GM18517 (cell line): ENCODE results near the gene ABCC11.

Source experiments
- ATAC-seq: cut with Tn5 transposase; IDR thresholded peaks from one replicate; pipeline ENCODE4 v1.9.1; 2021; ENCODE audit warnings: mild to moderate bottlenecking, moderate library complexity; ENCODE audit not compliant: unreplicated experiment

The ABCC11 gene

GRCh38 chr16:48164907-48165715 lies 82.2 kb downstream of the ABCC11 start:
- ATAC-seq, result peak; percentile 84

DNA sequence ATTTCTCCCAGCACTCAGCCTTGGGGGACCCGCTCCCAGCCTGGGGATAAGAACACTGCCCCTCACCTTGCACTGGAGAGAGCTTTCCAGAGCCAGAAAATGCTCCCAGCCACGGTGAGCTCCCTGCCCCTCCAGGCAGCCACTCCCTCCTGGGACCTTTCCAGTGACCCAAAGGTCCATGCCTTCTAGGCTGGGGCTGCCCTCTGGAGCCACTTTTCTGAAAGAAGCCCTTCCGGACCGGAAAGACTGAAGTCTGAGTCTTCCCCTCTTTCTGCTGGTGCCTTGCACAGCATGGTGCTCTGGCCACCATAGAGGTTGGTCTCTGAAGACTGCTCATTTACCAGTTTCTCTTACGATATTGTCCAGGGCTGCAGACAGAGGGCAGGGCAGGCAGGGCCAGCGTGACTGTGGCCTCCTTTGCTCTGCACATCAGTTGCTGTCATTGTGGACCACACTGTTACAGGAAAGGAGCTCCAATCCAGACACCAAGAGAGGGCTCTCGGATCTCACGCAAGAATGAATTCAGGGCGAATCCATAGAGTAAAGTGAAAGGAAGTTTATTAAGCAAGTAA lies 84.4 kb downstream of the ABCC11 start:
- no peak for ATAC-seq

- ATAC-seq, result no peak
Measured at GRCh38 chr16:48161906-48162305, 85.4 kb downstream of the ABCC11 start.

GRCh38 chr16:48160575-48160974 lies 86.8 kb downstream of the ABCC11 start:
- ATAC-seq, result no peak

- ATAC-seq, result peak; percentile 79
Measured at GRCh38 chr16:48158296-48158695, 89.0 kb downstream of the ABCC11 start.

DNA sequence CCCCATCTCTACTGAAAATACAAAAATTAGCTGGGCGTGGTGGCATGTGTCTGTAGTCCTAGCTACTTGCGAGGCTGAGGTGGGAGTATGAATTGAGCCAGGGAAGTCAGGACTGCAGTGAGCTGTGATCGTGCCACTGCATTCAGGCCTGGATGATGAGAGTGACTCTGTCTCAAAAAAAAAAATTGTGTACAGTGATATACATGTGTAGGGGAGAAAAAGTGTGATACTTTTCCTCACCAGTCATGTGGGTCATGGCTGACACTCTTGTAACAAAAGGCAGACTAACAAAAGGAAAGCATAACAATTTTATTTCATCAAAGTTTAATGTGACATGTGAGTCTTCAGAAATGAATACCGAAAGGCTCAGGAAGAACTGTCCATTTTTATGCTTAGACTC lies 89.5 kb downstream of the ABCC11 start:
- peak; percentile 12 for ATAC-seq

- ATAC-seq, result no peak
Measured at GRCh38 chr16:48157302-48157701, 90.0 kb downstream of the ABCC11 start.

GRCh38 chr16:48156790-48157209 lies 90.5 kb downstream of the ABCC11 start:
- ATAC-seq, result peak; percentile 48

DNA sequence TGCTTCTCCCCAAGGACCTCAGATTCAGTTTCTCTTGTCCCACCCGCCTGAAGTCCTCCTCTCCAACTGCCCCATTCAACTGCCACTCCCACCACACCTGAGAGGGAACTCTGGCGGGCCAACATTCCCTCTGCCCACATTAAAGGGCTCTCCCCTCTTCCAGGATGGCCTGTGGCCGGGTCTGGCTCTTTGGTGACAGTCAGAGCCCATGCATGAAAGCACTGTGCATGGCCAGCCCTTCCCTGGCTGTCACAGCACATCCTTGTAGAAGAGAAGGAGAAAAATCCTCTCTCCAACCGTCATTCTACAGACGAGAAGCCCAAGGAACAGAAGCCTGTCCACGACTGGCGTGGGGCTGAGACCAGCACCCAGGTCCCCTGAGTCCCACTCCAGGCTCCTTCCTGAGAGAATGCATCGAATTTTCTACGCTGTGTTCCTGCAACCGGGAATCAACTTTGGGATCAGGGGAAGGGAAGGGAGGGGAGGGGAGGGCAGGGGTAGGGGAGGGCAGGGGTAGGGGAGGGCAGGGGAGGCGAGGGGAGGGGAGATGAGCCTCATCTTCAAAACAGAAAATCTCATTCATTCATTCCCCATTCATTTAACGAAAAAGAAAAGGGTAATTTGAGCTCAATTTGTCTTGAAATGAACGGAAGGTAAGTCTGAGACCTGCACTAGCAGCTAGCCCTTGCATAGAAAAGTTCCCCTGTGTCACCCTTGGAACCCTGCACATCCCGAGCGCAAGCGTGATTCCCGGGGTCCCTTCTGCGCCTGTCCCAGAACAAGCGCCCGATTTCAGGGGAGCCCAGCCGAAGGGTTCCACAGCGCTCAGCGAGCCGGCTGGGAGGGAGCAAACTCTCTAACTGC lies 91.2 kb downstream of the ABCC11 start, which contains the start of gene ABCC12:
Gene ABCC12, minus strand, starts transcription at position 68 of the 864 bp plus-strand sequence. CDS start 9,569 bp downstream, outside the sequence.
- no peak for ATAC-seq

- no peak for ATAC-seq
Measured at GRCh38 chr16:48153774-48154173, 93.6 kb downstream of the ABCC11 start.

DNA sequence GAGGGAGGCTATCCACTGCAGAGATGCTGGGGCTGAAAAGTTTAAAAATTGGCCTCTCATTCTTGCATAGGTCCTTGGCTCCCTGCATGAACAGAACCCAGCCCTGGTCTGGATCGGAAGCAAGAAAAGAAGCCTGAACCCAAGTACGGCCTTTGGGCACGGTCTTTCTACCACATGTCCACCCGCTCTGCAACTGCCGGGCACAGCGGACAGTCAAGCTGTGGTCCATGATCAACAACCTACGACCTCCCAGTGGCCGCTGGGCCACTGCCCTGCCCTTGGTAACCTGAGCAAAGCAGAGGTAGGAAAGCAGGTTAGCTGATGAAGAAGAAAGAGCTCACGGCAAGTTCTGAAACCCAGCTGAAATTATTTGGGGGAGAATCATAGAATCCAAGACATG lies 95.1 kb downstream of the ABCC11 start:
- no peak for ATAC-seq

GRCh38 chr16:48150707-48151106 lies 96.6 kb downstream of the ABCC11 start:
- no peak for ATAC-seq

DNA sequence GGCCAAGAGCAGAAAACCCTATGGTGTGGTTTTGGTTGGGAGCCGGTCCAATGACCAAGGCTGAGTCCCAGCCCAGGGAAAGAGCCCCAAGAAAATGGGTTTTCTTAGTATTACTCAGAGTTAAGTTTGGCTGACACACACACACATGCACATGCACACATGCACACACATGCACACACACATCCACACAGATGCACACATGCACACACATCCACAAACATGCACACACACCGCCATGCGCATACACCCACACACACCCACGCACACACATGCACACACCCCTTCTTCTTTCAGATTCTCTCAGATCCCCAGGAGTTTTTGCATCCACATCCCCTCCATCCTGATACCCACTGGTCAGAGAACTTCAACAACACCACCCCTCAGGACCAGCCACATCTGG lies 100.6 kb downstream of the ABCC11 start:
- no peak for ATAC-seq

DNA sequence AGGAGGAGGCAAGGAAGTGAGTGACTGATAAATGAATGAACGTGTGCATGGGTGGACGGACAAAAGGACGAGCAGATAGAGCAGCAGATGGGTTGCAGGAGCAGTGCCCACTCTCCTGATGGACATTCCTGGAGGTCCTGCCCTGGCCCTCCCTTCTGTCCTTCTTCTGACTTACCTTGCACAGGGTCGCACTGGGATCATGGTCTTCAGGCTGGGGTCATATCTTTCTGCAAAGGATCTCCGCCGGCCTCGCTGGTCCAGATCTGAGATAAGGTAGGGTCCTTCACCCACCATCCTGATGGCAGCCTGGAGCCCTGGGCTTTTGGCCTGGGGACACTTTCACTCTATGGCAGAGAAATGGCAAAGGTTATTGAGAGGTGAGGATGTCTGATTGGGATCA lies 101.2 kb downstream of the ABCC11 start:
- ATAC-seq, result no peak

DNA sequence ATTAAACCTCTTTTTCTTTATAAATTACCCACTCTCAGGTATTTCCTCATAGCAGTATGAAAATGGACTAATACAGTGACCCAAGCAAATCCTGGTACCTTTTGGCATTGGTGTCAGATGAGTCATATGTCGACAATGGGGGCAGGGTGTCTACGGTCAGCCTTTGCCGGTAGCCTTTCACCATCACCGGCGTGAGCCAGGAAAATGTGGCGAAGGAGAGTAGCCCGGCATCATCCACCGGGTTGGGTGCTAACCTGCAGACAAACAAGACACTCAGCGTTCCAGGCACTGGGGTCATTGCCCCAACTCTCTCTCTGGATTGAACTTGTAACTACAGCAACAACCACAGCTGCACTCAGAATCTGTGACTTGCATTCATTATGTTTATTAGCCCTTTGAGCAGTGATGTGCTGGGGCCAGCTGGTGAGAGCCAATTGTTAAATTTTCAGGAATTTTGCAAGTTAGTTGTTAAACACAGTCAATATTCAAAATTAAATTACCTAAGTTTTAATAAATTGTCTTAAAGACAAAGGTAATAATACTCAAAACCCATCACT lies 103.4 kb downstream of the ABCC11 start:
- no peak for ATAC-seq

GRCh38 chr16:48140821-48141220 lies 106.5 kb downstream of the ABCC11 start:
- ATAC-seq, result no peak

DNA sequence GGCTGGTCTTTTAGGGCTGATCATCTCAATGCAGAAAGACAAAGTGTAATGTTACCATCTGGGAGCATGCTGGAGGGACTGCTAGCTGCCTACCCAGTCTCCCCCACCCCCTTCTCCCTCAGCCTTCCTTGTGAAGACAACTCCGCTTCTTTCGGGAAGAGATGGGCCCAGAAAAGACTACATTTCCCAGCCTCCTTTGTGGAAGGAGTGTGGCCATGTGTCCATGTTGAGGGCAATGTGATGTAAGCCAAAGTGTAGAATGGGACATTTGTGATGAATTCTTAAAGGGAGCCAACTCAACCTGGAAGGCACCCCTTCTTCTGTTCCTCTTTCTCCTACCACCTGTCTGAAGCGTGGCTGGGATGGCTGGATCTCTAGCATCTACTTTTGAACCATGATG lies 107.8 kb downstream of the ABCC11 start:
- ATAC-seq, result no peak

DNA sequence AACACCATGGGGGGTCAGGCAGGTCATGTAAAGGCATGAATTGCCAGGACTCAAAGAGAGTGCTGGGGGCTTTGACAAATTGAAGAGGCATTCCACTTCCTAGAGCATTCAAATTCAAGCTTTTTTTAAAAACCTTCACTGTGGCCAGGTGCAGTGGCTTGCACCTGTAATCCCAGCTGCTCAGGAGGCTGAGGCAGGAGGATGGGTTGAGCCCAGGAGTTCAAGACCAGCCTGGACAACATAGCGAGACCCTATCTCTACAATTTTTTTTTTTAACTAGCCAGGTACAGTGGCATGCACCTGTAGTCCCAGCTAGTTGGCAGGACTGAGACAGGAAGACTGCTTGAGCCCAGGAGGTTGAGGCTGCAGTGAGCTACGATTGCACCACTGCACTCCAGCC lies 108.8 kb downstream of the ABCC11 start:
- no peak for ATAC-seq

GRCh38 chr16:48137822-48138221 lies 109.5 kb downstream of the ABCC11 start:
- ATAC-seq, result no peak

GRCh38 chr16:48136547-48137360 lies 110.6 kb downstream of the ABCC11 start:
- ATAC-seq, result no peak
